ENCODE measurements around the gene ELMO3. TPM values are rescaled to one million over a fixed set of nuclear protein-coding genes. Genes with fewer than 3 reads are reported as not detected.

The ELMO3 gene
- total RNA-seq, 6 experiments from 2014 or later, result 0.79 to 1.3 (median 1.1) TPM

GRCh38 chr16:67183284-67183626 is 15.7 kb upstream of the ELMO3 start:
- Mint-ChIP-seq H3K4me1 (ENCODE audit: low read depth) (peaks cover 21% of the 10 kb centered on the region), H3K4me3 (no peak overlapping the region), H3K36me3 (ENCODE audit: low read depth) (peaks cover 4% of the 10 kb centered on the region; the same call in 1 of the 2 replicates), H3K27ac (no peak overlapping the region), H3K9me3 (no peaks in the 10 kb centered on the region), H3K27me3 (ENCODE audit: insufficient read depth) (peaks cover 3% of the 10 kb centered on the region)
- TF ChIP-seq CTCF (IDR thresholded peaks at IDR 0.05), result no peak
- DNase-seq, result no peak

- H3K4me3 Mint-ChIP-seq, result no peak within 1 kb of the TSS
- TF ChIP-seq CTCF (IDR thresholded peaks at IDR 0.05), result peak; percentile 13; the same call in 1 of the 2 replicates
- peaks cover 3% of the 10 kb centered on the region for H3K27me3 Mint-ChIP-seq (ENCODE audit: insufficient read depth)
- peaks cover 21% of the 10 kb centered on the region for H3K4me1 Mint-ChIP-seq (ENCODE audit: low read depth)
- no peaks in the 10 kb centered on the region for H3K9me3 Mint-ChIP-seq
- H3K36me3 Mint-ChIP-seq (ENCODE audit: low read depth), result peaks cover 3% of the 10 kb centered on the region; the same call in 1 of the 2 replicates
- DNase-seq, result peak; percentile 96
- H3K27ac Mint-ChIP-seq, result no peak within 1 kb of the TSS
These were observed 15.1 kb upstream of the ELMO3 start, which contains the start of gene MATCAP1 for GRCh38 chr16:67183627-67184452. MATCAP1 (minus strand) TSS chr16:67183963; CDS start chr16:67180610, 3,353 bp downstream.

GRCh38 chr16:67184453-67184994 is 14.4 kb upstream of the ELMO3 start:
- Mint-ChIP-seq H3K36me3 (ENCODE audit: low read depth) (no peaks in the 10 kb centered on the region), H3K4me1 (ENCODE audit: low read depth) (peaks cover 21% of the 10 kb centered on the region), H3K27ac (no peak overlapping the region), H3K27me3 (ENCODE audit: insufficient read depth) (peaks cover 3% of the 10 kb centered on the region), H3K9me3 (no peaks in the 10 kb centered on the region), H3K4me3 (no peak overlapping the region)
- TF ChIP-seq CTCF (IDR thresholded peaks at IDR 0.05), result no peak
- no peak for DNase-seq

- no peaks in the 10 kb centered on the region for H3K9me3 Mint-ChIP-seq
- peak overlapping the region; percentile 78 for H3K4me3 Mint-ChIP-seq
- DNase-seq, result peak; percentile 93
- H3K27me3 Mint-ChIP-seq (ENCODE audit: insufficient read depth), result peaks cover 3% of the 10 kb centered on the region
- no peaks in the 10 kb centered on the region for H3K36me3 Mint-ChIP-seq (ENCODE audit: low read depth)
- TF ChIP-seq CTCF (IDR thresholded peaks at IDR 0.05), result peak; percentile 89
- peak overlapping the region; percentile 50 for H3K27ac Mint-ChIP-seq
- H3K4me1 Mint-ChIP-seq (ENCODE audit: low read depth), result peaks cover 22% of the 10 kb centered on the region
These were observed 13.8 kb upstream of the ELMO3 start for GRCh38 chr16:67184995-67185650.

- no peak for DNase-seq
- peak; percentile 31 for TF ChIP-seq CTCF (IDR thresholded peaks at IDR 0.05)
- Mint-ChIP-seq H3K4me1 (ENCODE audit: low read depth) (peaks cover 28% of the 10 kb centered on the region), H3K4me3 (peak overlapping the region; percentile 78), H3K27me3 (ENCODE audit: insufficient read depth) (peaks cover 3% of the 10 kb centered on the region), H3K27ac (peak overlapping the region; percentile 50; the same call in 1 of the 2 replicates), H3K36me3 (ENCODE audit: low read depth) (no peaks in the 10 kb centered on the region), H3K9me3 (no peaks in the 10 kb centered on the region)
These were observed 13.2 kb upstream of the ELMO3 start for GRCh38 chr16:67185651-67186134.
